ENCODE measurements around the gene GRIFIN.
"Not testable (repeated sequence)": the region's sequence is repeated elsewhere in the genome, so short reads cannot be mapped to it uniquely, and the experiment has no call there.

Gene GRIFIN

DNA sequence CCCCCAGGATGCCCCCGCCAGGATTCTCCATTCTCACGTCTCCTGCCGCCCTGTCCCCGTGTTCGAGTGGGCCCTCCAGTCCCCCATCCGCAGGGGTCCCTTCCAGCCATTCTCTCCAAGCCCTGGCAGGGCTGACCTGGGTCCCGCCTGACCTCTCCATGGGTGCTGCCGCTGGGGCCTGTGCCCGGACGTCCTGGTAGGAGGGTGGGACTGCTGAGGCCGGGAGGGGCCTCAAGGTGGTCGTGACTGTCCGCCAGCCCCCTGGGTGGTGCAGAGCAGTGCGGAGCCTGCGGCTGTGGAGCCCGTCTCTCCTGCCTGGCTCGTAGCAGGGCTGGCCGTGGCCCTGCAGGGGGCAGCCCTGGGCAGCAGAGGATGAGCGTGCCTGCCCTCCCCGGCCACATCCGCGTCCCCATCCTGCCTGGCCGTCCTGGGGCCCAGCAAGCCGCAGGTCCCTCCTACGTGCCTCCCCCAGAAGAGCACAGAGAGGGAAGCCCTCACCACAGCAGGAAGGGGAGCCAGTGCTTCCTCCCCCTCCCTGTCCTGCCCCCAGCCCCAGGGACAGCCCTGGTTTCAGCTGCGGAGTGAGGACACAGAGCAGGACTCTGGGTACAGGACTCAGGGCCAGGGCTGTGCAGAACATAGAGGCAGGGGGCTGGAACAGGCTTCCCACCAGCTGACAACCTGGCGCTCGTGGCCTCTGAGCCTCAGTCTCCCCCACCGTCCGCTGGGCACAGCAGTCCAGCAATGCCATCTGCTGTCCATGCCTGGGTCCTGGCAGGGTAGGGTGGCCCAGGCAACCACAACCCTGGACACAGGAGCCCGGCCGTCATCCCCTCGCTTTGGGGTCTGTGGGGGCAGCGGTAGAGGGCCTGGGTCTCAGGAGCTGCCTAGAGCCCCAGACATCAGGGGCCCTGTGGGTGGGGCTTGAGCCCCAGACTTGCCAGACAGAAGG, 1.5 kb upstream of the GRIFIN start:
- peak; percentile 21 for DNase-seq

DNA sequence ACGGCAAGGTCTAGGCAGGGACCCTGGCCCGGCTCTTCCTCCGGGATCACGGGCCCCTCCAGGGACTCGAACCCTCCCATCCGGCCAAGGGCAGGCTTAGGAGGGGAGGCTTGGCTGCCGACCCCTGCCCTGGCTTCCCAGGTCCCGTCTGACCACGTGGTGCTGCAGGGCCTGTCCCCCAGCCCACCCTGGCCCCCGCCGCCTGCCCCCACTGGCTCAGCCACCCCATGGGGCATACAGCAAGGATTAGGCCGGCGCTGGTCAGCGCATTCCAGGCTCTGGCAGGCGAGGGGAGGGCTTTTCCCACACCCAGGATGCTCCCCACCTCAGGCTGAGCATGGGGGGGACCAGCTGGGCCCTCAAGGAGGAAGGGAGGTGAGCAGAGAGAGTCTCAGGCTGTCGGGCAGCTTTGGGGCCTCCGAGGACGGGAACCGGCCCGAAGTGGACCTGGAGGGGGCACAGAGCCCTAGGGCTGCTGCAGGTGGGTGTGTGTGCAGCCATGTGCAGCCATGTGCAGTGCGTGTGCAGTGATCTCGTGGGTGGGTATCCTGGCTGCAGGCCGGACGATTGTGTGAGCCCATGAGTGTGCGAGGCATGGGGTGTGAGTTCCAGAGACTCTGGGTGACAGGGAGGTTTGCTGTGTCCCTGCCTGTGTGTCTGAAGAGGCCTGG, 713 bp upstream of the GRIFIN start:
- no peak for DNase-seq

DNA sequence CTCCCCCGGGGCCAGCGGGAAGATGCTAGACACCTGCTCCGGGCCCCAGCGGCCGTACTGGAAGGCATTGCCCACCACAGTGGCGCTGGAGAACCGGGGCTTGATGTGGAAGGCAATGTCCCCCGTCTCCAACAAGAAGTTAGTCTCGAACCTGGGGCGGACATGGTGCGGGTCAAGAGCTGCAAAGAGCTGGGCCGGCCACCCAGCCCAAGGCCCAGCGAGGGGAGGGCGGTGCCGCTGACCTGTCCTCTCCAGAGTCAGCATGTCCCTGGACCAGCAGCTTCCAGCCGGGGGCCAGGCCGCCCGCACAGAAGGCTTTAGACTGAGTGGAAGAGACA, 551 bp downstream of the GRIFIN start:
- no peak for DNase-seq

DNA sequence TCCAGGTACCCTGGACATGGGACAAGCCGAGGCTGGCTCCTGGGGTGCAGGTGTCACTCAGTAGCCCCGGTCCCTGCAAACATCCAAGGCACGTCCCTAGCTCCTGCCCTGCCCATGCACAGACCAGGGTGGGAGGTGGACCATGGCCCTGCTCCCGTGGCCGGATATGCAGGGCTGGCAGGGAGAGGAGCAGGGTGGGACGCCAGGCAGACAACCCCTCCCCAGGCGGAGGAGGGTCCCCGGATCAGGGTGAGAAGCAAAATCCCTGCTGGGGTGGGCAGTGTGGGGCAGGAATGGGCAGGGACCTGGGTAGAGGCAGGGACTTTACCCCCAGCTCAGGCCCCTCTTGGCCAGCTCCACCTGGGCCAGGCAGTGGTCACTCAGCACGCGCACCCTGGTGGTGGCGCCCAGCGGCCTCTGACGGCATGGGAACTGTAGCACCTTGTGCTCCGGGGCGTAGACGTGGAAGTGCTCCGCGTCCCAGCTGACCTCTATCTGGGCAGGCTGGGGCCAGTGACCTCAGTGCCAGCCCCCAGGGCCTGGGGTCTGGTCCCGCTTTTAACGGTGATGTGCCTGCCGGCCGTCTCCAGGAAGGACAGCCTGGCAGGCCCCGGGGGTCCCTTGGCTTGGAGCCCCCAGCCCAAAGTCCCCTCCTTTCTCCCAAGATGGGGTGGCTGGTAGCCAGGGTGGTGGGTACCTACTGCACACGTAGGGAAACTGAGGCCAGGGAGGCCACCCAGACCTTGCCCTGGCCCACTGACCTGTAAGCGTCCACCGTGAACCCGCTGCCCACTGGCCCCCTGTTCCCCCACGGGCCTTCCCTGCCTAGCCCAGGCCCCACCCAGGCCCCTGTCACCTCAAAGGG, 1.2 kb downstream of the GRIFIN start:
- DNase-seq, result no peak

DNA sequence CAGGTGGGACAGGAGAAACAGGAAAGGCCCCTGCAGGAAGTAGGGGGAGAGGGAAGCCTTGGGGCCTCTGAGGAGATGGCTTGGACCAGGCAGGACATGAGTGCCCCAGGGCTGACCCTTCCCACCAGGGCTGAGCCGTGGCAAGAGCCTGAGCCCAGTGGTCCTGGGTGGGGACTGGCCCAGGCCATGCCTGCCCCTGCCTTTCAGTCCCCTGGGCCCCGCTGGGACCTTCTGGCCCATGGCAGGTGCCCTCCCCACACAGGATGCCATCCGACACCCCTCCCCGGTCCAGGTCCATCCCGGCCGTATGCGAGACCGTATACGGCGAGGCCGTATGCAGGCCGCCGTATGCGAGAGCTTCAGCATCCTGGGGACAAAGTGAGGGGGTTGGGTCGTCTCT, 2.0 kb downstream of the GRIFIN start:
- no peak for DNase-seq

DNA sequence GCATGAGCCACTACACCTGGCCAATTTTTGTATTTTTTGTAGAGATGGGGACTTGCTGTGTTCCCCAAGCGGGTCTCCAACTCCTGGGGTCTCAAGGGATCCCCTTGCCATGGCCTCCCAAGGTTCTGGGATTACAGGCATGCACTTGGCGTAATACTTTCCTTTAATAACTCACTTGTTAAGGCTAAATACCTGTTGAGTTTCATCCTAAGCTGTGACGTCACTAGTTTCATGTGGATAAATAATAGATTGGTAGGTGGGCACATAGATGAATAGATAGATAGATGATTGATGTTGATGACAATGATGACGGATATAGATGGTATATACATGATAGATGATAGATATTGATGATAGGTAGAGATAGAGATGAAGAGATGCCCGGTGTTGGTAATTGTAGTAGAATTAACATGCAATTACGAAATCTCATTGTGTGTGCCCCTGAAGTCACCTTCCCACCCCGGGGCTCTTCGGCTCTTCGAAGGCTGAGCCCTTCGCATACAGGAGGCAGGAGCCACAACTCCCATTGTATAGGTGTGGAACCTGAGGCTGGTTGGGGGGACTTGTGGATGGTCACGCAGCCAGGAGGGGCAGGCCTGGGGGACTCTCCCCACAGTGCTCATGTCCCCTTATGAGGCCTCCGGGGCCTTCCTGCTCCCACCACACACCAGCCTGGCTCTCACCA, 2.6 kb downstream of the GRIFIN start:
- DNase-seq, result no peak

DNA sequence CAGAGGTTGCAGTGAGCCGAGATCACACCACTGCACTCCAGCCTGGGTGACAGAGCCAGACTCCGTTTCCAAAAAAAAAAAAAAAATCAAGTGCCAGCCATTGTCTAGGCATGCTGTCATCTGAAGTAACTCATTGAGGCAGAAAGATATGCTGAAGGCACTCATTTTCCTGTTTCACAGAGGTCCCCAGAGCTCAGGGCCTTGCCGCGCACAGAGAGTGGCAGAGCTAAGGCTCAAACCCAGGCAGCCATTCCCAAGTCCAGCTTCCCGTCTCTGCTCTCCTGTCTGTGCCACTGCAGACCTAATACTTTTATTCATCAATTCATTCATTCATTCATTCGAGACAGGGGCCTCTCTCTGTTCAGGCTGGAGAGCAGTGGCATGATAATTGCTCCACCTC, 3.5 kb downstream of the GRIFIN start:
- no peak for DNase-seq

DNA sequence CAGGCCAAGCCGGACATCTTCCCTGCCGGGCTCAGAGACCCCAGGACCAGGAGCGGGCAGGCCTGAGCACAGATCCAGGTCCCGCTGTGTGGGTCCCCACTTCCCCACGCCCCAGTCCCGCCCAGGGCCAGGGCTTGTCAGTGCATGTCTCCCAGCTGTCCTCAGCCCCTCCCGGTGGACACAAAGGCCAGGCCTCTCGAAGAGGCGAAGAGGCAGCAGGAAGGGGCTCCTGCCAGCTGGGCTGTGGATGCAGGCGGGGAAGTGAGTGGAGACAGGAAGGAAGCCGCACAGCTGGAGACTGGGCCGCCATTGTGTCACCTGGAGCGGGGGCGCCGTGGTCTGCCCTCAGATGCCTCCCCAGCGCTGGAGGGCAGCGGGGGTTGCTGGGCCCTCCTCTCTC, 4.8 kb downstream of the GRIFIN start:
- no peak for DNase-seq

DNA sequence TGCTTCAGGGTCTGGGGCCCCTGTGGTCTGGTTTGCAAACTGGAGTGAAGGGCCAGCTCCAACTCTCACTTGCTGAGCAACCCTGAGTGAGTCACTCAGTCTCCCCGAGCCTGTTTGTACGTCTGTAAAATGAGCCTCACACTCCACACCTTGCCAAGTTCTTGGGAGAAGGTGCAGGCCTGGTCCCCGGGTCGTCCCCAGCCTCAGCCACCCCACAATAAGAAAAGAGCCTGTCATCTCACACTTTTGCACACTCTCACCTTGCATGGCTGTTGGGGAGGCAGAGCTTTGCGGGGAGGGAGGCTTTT, 5.2 kb downstream of the GRIFIN start:
- DNase-seq, result no peak

DNA sequence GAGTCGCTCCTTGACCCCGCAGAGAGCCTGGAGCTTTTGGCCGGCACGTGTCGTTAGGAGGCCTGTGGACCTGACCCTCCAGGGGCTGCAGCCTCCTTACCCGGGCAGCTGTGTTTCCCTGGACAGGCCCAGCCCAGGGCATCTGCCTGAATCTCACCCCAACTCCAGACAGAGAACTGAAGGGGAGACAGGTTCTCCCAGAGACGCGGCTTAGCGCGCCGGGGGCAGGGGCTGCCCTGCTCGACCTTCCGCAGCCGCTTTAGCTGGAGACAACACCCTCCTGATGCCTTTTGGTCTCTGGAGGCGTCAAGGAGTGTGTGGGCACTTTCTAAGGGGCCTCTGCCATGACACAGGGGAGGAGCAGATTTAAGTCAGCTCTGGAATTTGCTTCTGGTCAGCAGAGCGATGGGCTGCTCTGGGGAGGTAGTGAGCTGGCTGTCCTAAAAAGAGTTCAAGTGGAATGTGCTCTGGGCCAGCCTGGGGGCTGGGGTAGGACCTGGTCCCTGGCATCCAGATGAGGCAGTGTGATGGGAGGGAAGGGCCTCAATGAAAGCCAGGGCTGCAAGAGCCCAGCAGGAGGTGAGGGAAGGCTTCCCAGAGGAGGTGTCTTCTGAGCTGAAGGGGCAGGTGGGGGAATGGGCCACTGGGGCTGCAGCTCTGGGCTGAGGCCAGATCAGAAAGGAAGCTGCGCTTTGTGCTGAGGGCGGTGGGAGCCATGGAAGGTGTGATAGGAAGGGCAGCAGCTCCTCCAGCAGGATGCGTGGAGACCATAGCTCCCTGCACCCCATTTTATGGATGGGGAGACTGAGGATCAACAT, 5.8 kb downstream of the GRIFIN start:
- no peak for DNase-seq

DNA sequence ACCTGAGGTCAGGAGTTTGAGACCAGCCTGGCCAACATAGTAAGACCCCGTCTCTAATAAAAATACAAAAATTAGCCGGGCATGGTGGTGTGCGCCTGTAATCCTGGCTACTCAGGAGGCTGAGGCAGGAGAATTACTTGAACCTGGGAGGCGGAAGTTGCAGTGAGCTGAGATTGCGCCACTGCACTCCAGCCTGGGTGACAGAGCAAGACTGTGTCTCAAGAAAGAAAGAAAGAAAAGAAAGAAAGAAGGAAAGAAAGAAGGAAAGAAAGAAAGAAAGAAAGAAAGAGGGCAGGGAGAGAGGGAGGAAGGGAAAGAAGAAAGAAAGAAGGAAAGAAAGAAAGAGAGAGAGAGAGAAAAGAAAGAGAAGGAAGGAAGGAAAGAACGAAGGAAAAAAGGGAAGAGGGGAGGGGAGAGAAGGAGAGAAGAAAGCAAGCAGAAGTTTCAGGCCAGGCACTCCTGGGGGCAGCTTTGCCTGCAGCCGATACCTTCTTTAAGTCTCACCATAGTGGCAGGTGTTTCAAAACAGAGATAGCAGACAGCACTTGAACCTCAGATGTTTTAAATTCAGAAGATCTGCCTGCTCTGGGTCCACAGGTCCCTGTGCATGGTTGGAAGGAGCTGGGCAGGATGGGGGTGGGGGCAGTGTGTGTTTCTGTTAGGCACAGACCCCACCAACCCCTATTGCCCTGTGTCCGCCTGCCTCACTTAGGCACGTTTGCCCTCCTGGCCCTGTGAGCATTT, 6.6 kb downstream of the GRIFIN start:
- not testable (repeated sequence) for DNase-seq

DNA sequence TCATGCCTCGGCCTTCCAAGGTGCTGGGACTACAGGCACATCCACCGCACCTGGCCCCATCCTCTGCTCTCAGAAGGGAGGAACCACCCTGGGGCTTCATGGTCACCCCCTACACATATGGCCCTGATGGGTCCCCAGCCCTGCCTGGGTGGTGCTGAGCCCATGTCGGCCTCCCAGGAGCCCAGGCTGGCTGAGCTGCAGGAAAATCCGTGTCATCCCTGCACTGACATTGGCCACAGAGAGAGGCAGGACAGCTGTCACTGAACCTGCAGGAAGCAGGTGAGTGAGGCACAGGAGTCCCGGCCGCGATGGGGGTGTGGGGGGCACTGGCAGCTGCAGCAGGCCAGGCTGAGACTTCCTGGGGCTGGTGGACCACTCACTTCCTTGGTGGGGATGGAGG, 8.0 kb downstream of the GRIFIN start:
- DNase-seq, result no peak

DNA sequence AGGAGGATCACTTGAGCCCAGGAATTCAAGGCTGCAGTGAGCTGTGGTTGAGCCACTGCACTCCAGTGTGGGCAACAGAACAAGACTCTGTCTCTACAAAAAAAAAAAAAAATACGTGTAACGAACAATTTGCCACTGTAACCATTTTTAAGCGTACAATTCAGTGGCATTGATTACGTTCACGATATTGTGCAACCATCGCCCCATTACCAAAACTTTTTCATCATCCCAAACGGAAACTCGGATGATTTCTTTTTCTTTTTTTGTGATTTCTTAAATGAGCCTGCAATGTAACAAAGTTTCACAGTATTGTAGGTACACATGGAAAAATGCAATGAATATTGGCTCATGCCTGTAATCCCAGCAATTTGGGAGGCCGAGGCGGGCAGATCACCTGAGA, 9.5 kb downstream of the GRIFIN start:
- DNase-seq, result no peak

DNA sequence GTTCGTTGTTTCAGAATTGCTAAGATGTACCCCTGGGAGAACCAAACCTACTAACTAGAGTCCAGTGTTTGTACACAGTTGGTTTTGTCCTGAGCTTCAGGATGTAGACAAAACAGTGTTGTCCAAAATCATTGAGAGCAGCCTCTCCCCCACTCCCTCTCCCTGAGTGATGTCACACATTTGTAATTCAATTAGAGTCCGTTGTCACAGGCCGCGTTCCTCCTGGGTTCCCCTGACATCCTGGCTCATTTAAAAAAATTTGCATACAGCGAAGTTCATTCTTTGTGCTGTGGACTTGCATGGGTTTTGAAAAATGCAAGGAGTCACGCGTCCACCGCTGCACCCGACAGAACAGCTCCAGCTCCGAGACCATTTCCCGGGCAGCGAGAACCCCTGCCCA, 10.3 kb downstream of the GRIFIN start:
- no peak for DNase-seq

DNA sequence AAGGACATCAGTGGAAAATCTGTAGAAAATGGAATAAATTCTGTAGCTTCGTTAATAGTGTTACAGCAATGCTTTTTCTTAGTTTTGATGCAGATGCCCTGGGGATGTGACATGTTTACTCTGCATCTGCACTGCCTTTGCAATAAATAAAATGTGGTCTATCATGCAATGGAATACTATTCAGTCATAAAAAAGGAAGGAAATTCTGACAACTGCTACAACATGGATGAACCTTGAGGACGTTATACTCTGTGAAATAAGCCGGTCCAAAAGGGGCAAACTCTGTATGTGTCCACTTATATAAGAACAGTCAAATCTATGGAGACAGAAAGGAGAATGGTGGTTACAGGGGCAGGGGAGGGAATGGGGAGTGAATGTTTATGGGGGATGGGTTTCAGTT, 13.5 kb downstream of the GRIFIN start:
- no peak for DNase-seq

DNA sequence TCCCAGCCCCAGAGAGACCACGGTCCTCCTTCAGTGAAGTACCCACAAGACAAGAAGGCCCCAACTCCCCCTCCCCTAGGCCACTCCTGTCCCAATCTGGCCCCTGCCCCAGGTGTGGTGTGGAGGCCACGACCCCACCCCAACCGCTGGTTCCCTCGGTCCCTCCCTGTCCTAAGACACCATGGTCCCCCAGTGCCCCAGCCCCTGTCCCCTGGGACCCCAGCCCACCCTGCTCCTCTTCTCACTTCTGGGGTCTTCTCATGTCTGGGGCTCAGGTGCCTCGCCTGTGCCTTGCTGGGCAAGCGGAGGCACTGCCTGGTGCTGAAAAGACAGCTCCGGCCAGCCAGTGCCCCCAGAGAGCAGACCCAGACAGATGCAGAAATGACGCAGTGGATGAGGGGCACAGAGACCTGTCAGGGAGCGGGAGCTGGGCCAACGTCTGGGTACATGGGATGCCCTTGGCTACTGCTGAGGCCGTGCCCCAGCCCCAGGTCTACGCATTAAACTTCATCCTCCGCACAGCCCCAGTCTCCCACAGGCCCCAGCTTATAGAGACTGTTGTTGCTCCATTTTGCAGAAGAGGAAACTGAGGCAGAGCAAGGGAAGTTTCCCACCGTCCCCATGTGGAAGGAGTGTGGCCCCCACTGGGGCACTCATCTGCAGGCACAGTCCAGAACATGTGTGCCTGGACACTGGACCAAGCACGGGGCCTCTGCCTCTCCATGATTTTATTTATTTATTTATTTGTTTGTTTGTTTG, 14.8 kb downstream of the GRIFIN start:
- DNase-seq, result no peak

DNA sequence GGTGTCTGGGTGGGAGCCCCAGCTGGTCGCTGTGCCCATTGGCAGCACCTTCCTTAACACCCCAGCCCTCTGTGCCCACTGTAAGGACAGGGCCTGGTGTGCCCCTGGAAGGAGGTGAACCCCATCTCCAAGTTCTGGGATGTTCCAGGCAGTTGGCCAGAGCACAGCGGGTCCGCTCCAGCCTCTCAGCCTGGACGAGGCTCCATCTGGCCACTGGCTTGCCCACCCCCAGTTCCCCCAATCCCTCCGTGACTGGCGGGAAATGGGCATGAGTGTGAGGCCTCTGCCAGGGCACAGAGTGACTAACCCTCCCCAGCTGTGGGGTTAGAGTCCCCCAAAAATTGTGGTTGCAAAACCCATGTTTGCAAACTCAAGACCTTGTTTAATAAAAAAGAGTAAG, 15.6 kb downstream of the GRIFIN start:
- DNase-seq, result no peak

DNA sequence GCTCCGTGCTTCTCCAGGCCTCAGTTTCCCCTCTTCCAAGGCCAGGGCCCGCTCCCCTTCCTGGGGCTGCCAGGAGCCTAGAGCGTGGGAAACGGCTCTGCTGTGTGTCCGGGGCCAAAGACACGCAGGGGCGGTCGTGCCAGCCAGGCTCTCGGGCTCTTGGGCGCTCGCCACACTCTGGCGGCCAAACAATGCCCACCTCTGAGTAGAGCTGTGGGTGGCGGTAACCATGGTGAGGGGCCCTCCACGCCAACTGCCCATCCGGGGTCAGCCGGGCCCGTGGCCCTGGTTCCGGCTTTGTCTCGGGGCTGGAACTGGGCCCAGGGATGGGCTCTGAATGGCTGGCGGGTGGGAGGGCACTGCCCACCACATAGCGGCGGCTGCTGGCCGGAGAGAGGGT, 16.0 kb downstream of the GRIFIN start:
- no peak for DNase-seq

DNA sequence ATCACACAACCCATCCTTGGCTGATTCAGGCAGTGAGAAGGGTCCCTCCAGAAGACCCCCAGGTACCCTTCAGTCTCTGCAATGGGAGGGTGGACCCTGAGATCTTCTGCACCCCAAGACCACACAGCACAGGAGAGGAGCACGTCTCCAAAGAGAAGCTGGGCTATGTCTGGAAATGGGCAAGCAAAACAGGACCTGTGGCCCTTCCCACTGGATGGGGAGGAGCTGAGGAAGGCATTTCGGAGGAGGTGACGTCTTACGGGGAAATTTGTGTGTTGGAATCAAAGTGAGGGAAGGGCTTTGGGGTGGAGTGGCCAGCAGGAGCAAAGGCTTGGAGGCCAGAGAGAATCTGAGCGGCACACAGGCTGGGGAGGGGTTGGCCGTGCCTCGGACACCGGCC, 16.5 kb downstream of the GRIFIN start:
- no peak for DNase-seq

DNA sequence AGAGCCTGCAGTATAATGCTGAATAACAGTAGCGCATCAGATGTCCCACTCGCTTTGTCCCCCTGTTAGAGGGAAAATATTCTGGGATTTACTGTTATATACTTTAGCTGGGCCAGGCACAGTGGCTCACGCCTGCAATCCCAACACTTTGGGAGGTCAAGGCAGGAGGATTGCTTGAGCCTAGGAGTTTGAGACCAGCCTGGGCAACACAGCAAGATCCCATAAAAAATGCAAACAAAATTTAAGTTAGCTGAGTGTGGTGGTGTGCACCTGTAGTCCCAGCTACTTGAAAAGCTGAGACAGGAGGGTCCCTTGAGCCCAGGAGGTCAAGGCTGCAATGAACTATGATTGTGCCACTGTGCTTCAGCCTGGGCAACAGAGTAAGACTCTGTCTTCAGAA, 22.3 kb downstream of the GRIFIN start:
- DNase-seq, result not testable (repeated sequence)

Measured in NCI-H1694 (cell line).